Neural progenitor cell (in vitro differentiated cells): Measurements from ENCODE around the gene ZNF423. TPM values are rescaled to one million over a fixed set of nuclear protein-coding genes. Genes with fewer than 3 reads are reported as not detected.

Source experiments
- DNase-seq: peaks from one replicate; pipeline ENCODE4 v3.0.0-alpha.2; 2016; ENCODE audit warnings: low spot score
- H2AFZ ChIP-seq: fragments of 200-600 bp; sonication (generic); replicated peaks from 2 replicates; pipeline ENCODE4 v1.6.1; 2016; ENCODE audit warnings: antibody characterized with exemption
- H3F3A ChIP-seq: fragments of 200-600 bp; sonication (generic); 2 replicates; pipeline ENCODE4 v1.6.1; 2016; ENCODE audit warnings: antibody characterized with exemption, low read depth
- H3K27ac ChIP-seq: fragments of 200-600 bp; sonication (generic); 2 replicates; pipeline ENCODE4 v1.5.1; 2016; ENCODE audit warnings: mild to moderate bottlenecking
- H3K27me3 ChIP-seq: fragments of 200-600 bp; sonication (generic); 2 replicates; pipeline ENCODE4 v1.6.1; 2016; ENCODE audit warnings: mild to moderate bottlenecking, moderate library complexity
- H3K36me3 ChIP-seq: fragments of 200-600 bp; sonication (generic); 2 replicates; pipeline ENCODE4 v1.5.1; 2016
- H3K4me1 ChIP-seq: fragments of 200-600 bp; sonication (generic); 2 replicates; pipeline ENCODE4 v1.6.1; 2016; ENCODE audit warnings: mixed run types
- H3K4me2 ChIP-seq: fragments of 200-600 bp; sonication (generic); 2 replicates; pipeline ENCODE4 v1.6.1; 2016
- H3K4me3 ChIP-seq: fragments of 200-600 bp; sonication (generic); 2 replicates; pipeline ENCODE4 v1.5.1; 2016
- H3K79me2 ChIP-seq: fragments of 200-600 bp; sonication (generic); 2 replicates; pipeline ENCODE4 v1.6.1; 2016; ENCODE audit warnings: low read depth
- H3K9ac ChIP-seq: fragments of 200-600 bp; sonication (generic); 2 replicates; pipeline ENCODE4 v1.6.1; 2016
- H3K9me3 ChIP-seq: fragments of 200-600 bp; sonication (generic); 2 replicates; pipeline ENCODE4 v1.5.1; 2016; ENCODE audit warnings: low read depth
- H4K20me1 ChIP-seq: fragments of 200-600 bp; sonication (generic); 2 replicates; pipeline ENCODE4 v1.6.1; 2016; ENCODE audit warnings: low read depth
- H3K27ac Mint-ChIP-seq: 3 replicates; pipeline ENCODE4 v1.8.0; 2021; ENCODE audit warnings: mixed read lengths
- H3K27me3 Mint-ChIP-seq: 2 replicates; pipeline ENCODE4 v1.8.0; 2022; ENCODE audit warnings: low read depth, mild to moderate bottlenecking, inconsistent platforms, moderate library complexity, mixed read lengths; ENCODE audit not compliant: insufficient read depth
- H3K36me3 Mint-ChIP-seq: 3 replicates; pipeline ENCODE4 v1.8.0; 2021; ENCODE audit warnings: mixed read lengths
- H3K4me1 Mint-ChIP-seq: 3 replicates; pipeline ENCODE4 v1.8.0; 2021; ENCODE audit warnings: mixed read lengths
- H3K4me3 Mint-ChIP-seq: 3 replicates; pipeline ENCODE4 v1.8.0; 2021; ENCODE audit warnings: mild to moderate bottlenecking, moderate library complexity, mixed read lengths
- H3K9me3 Mint-ChIP-seq: 3 replicates; pipeline ENCODE4 v1.8.0; 2020; ENCODE audit warnings: mixed read lengths
- CTCF ChIP-seq: fragments of 200-600 bp; sonication (generic); IDR thresholded peaks from 2 replicates; pipeline ENCODE4 v1.5.1; 2017; ENCODE audit warnings: antibody characterized with exemption, mild to moderate bottlenecking
- EZH2 ChIP-seq: fragments of 200-600 bp; sonication (generic); IDR thresholded peaks from 2 replicates; pipeline ENCODE4 v1.6.1; 2017; ENCODE audit warnings: antibody characterized with exemption, mild to moderate bottlenecking, moderate library complexity
- EZH2phosphoT487 ChIP-seq: fragments of 200-600 bp; sonication (generic); IDR thresholded peaks from 2 replicates; pipeline ENCODE4 v1.6.1; 2017; ENCODE audit warnings: antibody characterized with exemption
- total RNA-seq: library from RNA; depleted of rRNA; stranded (reverse); fragments of >200 nt; gene quantifications from 2 replicates; pipeline ENCODE4 v1.2.3, GENCODE V29; 2015; ENCODE audit warnings: low replicate concordance

The ZNF423 gene
- total RNA-seq, 1 donor from 2014 or later, result 21.9 TPM

GRCh38 chr16:49457196-49457595 is 398.7 kb downstream of the ZNF423 start:
- no peak overlapping the region for H3K4me2 ChIP-seq
- H3F3A ChIP-seq, result no peaks in the 10 kb centered on the region
- Mint-ChIP-seq H3K36me3 (no peaks in the 10 kb centered on the region), H3K4me1 (peaks cover 24% of the 10 kb centered on the region), H3K4me3 (no peak overlapping the region), H3K9me3 (peaks cover 4% of the 10 kb centered on the region), H3K27ac (no peak overlapping the region), H3K27me3 (peaks cover 6% of the 10 kb centered on the region)
- H4K20me1 ChIP-seq, result no peaks in the 10 kb centered on the region
- peaks cover 16% of the 10 kb centered on the region for H3K4me1 ChIP-seq
- no peaks in the 10 kb centered on the region for H3K79me2 ChIP-seq
- no peak overlapping the region for H3K9ac ChIP-seq
- no peaks in the 10 kb centered on the region for H3K36me3 ChIP-seq
- no peak overlapping the region for H3K4me3 ChIP-seq
- no peak overlapping the region for H2AFZ ChIP-seq
- no peak for DNase-seq
- no peak for TF ChIP-seq CTCF
- TF ChIP-seq EZH2phosphoT487, result no peak
- H3K27ac ChIP-seq, result no peak overlapping the region
- no peaks in the 10 kb centered on the region for H3K27me3 ChIP-seq
- no peaks in the 10 kb centered on the region for H3K9me3 ChIP-seq

- no peaks in the 10 kb centered on the region for H3K79me2 ChIP-seq
- H3K27me3 ChIP-seq, result no peaks in the 10 kb centered on the region
- DNase-seq, result no peak
- Mint-ChIP-seq H3K27ac (no peak overlapping the region), H3K4me3 (no peak overlapping the region), H3K4me1 (peaks cover 22% of the 10 kb centered on the region), H3K9me3 (peaks cover 4% of the 10 kb centered on the region), H3K36me3 (no peaks in the 10 kb centered on the region), H3K27me3 (peaks cover 6% of the 10 kb centered on the region)
- H3F3A ChIP-seq, result no peaks in the 10 kb centered on the region
- H3K4me3 ChIP-seq, result no peak overlapping the region
- H4K20me1 ChIP-seq, result no peaks in the 10 kb centered on the region
- no peaks in the 10 kb centered on the region for H3K9me3 ChIP-seq
- H3K4me2 ChIP-seq, result no peak overlapping the region
- H3K36me3 ChIP-seq, result no peaks in the 10 kb centered on the region
- no peak for TF ChIP-seq EZH2phosphoT487
- no peak for TF ChIP-seq EZH2
- TF ChIP-seq CTCF, result no peak
- H3K27ac ChIP-seq, result no peak overlapping the region
- H3K4me1 ChIP-seq, result peaks cover 16% of the 10 kb centered on the region
- H2AFZ ChIP-seq, result no peak overlapping the region
- no peak overlapping the region for H3K9ac ChIP-seq
Measured at GRCh38 chr16:49456763-49457162, 399.1 kb downstream of the ZNF423 start.

DNA sequence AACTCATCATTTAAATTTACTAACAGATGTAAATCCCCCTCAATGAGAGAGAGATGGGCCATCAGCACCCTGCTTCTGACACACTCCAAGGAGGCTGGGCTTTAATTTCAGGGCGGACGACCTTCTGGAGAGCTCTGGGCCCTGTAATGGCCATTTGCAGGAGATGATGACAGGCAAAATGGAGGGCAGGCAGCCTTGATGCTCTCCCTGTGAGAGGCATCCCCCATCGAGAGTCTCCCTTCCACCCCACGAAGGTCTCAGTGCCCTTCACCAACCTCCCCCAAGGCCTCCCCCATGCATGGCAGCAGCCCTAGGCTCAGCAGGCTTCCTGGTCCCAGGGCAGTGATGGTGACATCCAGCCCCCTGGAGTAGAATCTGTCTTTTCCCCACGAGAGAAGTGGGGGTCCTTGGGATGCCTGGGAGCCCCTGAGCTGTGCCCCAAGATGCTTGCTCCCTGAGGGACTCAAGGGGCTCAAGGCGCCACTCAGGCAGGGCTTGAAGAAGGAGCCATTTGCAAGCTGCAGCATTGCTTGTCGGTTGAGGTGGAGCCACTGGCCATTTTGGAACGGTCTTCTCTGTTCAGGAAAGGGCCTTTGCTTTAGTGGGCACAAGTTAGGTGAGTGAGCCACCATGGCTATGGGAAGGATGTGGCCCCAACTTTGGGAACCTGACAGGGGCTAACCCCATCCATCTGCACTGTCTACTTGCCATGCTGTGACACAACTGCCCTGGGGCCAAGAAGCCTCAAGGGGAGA is 399.7 kb downstream of the ZNF423 start:
- Histone ChIP-seq H3K27ac (no peak overlapping the region), H3F3A (no peaks in the 10 kb centered on the region), H3K36me3 (no peaks in the 10 kb centered on the region), H3K4me2 (no peak overlapping the region), H3K9ac (no peak overlapping the region), H3K4me3 (no peak overlapping the region), H3K4me1 (peaks cover 15% of the 10 kb centered on the region), H2AFZ (no peak overlapping the region), H3K9me3 (no peaks in the 10 kb centered on the region), H3K79me2 (no peaks in the 10 kb centered on the region), H4K20me1 (no peaks in the 10 kb centered on the region), H3K27me3 (no peaks in the 10 kb centered on the region)
- no peaks in the 10 kb centered on the region for H3K36me3 Mint-ChIP-seq
- H3K9me3 Mint-ChIP-seq, result peaks cover 4% of the 10 kb centered on the region
- no peak overlapping the region for H3K27ac Mint-ChIP-seq
- TF ChIP-seq CTCF, result no peak
- no peak for TF ChIP-seq EZH2phosphoT487
- TF ChIP-seq EZH2, result no peak
- H3K4me1 Mint-ChIP-seq, result peaks cover 20% of the 10 kb centered on the region
- H3K27me3 Mint-ChIP-seq, result peaks cover 6% of the 10 kb centered on the region
- no peak for DNase-seq
- H3K4me3 Mint-ChIP-seq, result no peak overlapping the region
